K562 (cell line): Measurements from ENCODE around the gene GMDS.

Experiments used
- EP300 ChIP-seq: IDR thresholded peaks from 2 replicates; pipeline ENCODE4 v1.6.1; 2012; ENCODE audit warnings: low read length, improper control_type of control experiment
- PREB ChIP-seq: sonication (generic); formaldehyde crosslinking; IDR thresholded peaks from 2 replicates; pipeline ENCODE4 v1.8.1; 2023; ENCODE audit warnings: mild to moderate bottlenecking, missing genetic modification reagents
- RNF219 ChIP-seq: fragments of 250-450 bp; sonication (Bioruptor Pico); IDR thresholded peaks from 2 replicates; pipeline ENCODE4 v1.5.0; 2022; ENCODE audit warnings: mild to moderate bottlenecking
- UBTF ChIP-seq, 2 experiments: IDR thresholded peaks; 2 replicates each; pipeline ENCODE4 v1.6.1; 2012; ENCODE audit warnings: improper control_type of control experiment in 2 of 2, low read depth in 2 of 2, low read length in 2 of 2, borderline replicate concordance in 1 of 2
- ZBTB33 ChIP-seq: sonication (generic); formaldehyde crosslinking; IDR thresholded peaks from 2 replicates; pipeline ENCODE4 v1.8.1; 2023; ENCODE audit warnings: mild to moderate bottlenecking, missing genetic modification reagents
- ZC3H8 ChIP-seq: fragments of 450-650 bp; IDR thresholded peaks from 2 replicates; pipeline ENCODE4 v1.6.1; 2017

GRCh38 chr6:1658212-1659005 lies 587.0 kb downstream of the GMDS start:
- no peak for TF ChIP-seq ZC3H8
- TF ChIP-seq EP300, result no peak
- TF ChIP-seq ZBTB33 (CRISPR knock-in tag), result no peak
- TF ChIP-seq RNF219 (CRISPR knock-in tag), result no peak
- TF ChIP-seq PREB, result no peak
- TF ChIP-seq UBTF (IDR thresholded peaks at IDR 0.05; ENCODE audit: borderline replicate concordance in 1 of 2, low read depth in 2 of 2, low read length in 2 of 2), result no peak
